ENCODE data around the gene TM6SF1. TPM values are rescaled to one million over a fixed set of nuclear protein-coding genes. Genes with fewer than 3 reads are reported as not detected.

TM6SF1 gene
- total and polyA plus RNA-seq, 9 donors: 0.76 to 5.9 (median 2.9) TPM

DNA sequence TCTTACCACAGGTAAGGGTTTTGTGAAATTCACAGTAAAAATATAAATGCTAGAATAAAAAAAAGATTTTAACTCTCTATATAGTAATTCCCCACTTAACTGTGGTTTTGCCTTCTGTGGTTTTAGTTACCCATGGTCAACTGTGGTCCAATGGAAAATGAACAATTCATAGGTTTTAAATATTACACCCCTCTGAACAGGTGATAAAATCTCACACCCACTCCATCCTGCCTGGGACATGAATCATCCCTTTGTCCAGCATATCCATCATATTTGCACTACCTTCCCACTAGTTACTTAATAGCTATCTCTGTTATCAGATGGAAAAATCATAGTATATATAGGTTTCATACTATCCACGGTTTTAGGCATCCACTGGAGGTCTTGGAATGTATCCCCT is 50.9 kb downstream of the TM6SF1 start:
- Histone ChIP-seq H3K9me3 (no peaks in the 10 kb centered on the region), H3K27me3 (no peaks in the 10 kb centered on the region), H3K36me3 (no peaks in the 10 kb centered on the region), H3K4me1 (ENCODE audit: insufficient read depth) (no peaks in the 10 kb centered on the region), H3K4me3 (no peak overlapping the region), H3K27ac (no peak overlapping the region)
- intact Hi-C loops (cut with DNase I): no loop called here
- DNase-seq: no peak
- 74 to 92% (median 88%) methylated on average over 1 of the region's 1 CpG for WGBS, 3 donors
- TF ChIP-seq, protein P1, sequence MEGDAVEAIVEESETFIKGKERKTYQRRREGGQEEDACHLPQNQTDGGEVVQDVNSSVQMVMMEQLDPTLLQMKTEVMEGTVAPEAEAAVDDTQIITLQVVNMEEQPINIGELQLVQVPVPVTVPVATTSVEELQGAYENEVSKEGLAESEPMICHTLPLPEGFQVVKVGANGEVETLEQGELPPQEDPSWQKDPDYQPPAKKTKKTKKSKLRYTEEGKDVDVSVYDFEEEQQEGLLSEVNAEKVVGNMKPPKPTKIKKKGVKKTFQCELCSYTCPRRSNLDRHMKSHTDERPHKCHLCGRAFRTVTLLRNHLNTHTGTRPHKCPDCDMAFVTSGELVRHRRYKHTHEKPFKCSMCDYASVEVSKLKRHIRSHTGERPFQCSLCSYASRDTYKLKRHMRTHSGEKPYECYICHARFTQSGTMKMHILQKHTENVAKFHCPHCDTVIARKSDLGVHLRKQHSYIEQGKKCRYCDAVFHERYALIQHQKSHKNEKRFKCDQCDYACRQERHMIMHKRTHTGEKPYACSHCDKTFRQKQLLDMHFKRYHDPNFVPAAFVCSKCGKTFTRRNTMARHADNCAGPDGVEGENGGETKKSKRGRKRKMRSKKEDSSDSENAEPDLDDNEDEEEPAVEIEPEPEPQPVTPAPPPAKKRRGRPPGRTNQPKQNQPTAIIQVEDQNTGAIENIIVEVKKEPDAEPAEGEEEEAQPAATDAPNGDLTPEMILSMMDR (IDR thresholded peaks at IDR 0.05): no peak
- TF ChIP-seq POLR2A (IDR thresholded peaks at IDR 0.05) (no peak), EP300 (IDR thresholded peaks at IDR 0.05) (no peak)

DNA sequence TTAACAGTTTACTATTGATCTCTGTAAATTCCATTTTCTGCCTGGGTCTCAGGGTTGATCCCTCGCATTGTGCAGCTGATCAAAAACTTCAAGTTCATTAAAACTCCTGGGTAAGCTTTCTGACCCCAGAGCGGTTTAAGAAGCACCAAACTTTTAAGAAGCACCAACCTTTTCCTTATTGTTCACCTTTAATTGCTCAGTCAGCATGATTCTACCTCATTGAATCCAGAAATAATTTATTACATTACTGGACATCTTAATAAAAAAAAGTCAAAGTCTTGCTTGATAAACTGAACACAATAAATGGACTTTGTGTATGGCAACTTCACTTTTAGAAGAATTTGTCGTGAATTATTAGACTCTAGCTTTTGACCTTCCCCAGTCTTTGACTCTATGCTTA is 53.3 kb downstream of the TM6SF1 start:
- no peaks in the 10 kb centered on the region for H3K27me3 ChIP-seq
- H3K36me3 ChIP-seq: no peaks in the 10 kb centered on the region
- no peaks in the 10 kb centered on the region for H3K9me3 ChIP-seq
- intact Hi-C loops (cut with DNase I): no loop called here
- no peaks in the 10 kb centered on the region for H3K4me1 ChIP-seq (ENCODE audit: insufficient read depth)
- H3K27ac ChIP-seq: no peak overlapping the region
- TF ChIP-seq, protein P1 (IDR thresholded peaks at IDR 0.05): no peak
- TF ChIP-seq POLR2A (IDR thresholded peaks at IDR 0.05) (no peak), EP300 (IDR thresholded peaks at IDR 0.05) (no peak)
- no peak overlapping the region for H3K4me3 ChIP-seq
- no peak for DNase-seq
- 93 to 97% (median 97%) methylated on average over 3 of the region's 3 CpGs for WGBS, 3 donors

DNA sequence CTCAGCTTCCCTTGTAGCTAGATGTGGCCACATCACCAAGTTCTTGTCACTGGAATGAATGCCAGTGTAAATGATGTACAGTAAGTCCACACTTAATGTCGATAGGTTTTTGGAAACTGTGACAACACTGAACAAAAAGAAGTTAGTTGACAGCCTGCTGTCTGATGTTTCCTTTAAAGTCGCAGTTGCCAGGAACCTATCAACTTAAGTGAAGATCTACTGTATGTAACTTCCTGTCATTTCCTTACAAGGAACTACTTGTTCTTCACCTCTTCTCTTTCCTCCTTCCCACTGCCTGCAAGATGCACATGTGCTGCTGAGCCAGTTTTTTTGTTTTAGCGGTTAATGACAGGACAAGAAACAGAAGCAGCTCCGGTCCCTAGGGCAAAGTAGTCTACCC is 55.6 kb downstream of the TM6SF1 start:
- no peaks in the 10 kb centered on the region for H3K9me3 ChIP-seq
- no peaks in the 10 kb centered on the region for H3K27me3 ChIP-seq
- DNase-seq: no peak
- no peaks in the 10 kb centered on the region for H3K4me1 ChIP-seq (ENCODE audit: insufficient read depth)
- intact Hi-C loops (cut with DNase I): no loop called here
- no peaks in the 10 kb centered on the region for H3K36me3 ChIP-seq
- no peak overlapping the region for H3K27ac ChIP-seq
- whole genome bisulfite sequencing, 3 donors: 91 to 95% (median 91%) methylated on average over 4 of the region's 4 CpGs
- TF ChIP-seq EP300 (IDR thresholded peaks at IDR 0.05) (no peak), POLR2A (IDR thresholded peaks at IDR 0.05) (no peak)
- TF ChIP-seq, protein P1 (IDR thresholded peaks at IDR 0.05): no peak
- no peak overlapping the region for H3K4me3 ChIP-seq

DNA sequence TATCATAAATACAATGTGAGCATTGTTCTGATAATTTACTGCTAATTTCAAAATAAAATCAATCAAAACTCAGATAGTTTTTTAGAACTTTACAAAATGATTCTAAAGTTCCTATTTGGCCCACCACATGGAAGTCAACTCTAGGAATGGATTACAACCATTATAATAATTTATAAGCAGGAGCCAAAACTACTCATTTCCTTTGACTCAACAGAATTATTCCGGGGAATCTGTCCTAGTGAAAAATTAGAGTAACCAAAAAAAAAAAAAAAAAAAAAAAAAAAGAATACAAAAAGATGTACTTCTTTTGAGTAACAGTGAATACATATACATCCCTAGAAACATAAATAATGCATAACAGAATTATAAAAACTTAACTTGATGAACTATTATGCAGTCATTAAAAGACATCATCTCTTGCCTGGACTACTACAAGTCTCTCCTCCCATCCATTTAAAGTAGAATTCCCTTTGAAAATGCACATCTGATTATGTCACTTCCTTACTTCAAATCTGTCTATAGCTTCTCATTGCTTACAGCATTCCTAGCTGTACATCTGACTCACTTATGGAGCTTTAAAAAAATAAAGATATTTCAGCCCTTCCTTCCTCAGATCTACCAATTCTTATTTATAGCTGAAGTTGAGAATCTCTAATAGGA is 56.8 kb downstream of the TM6SF1 start:
- no peaks in the 10 kb centered on the region for H3K36me3 ChIP-seq
- intact Hi-C loops (cut with DNase I): no loop called here
- no peaks in the 10 kb centered on the region for H3K4me1 ChIP-seq (ENCODE audit: insufficient read depth)
- H3K27ac ChIP-seq: no peak overlapping the region
- H3K4me3 ChIP-seq: no peak overlapping the region
- no peak for DNase-seq
- H3K9me3 ChIP-seq: no peaks in the 10 kb centered on the region
- no peak for TF ChIP-seq EP300 (IDR thresholded peaks at IDR 0.05)
- TF ChIP-seq, protein P1 (IDR thresholded peaks at IDR 0.05): no peak
- TF ChIP-seq POLR2A (IDR thresholded peaks at IDR 0.05): no peak
- 84 to 91% (median 87%) methylated on average over 1 of the region's 1 CpG for WGBS, 3 donors
- H3K27me3 ChIP-seq: no peaks in the 10 kb centered on the region

All from ovary (tissue), 9 donors.